Measurements from ENCODE around the gene SEMA4A.
"Not testable (repeated sequence)": the region's sequence is repeated elsewhere in the genome, so short reads cannot be mapped to it uniquely, and the experiment has no call there.

SEMA4A gene

GRCh38 chr1:156119503-156120209, 33.7 kb upstream of the SEMA4A start:
- peak; percentile 86 for DNase-seq (ENCODE audit: low read depth)

GRCh38 chr1:156120318-156120717, 33.1 kb upstream of the SEMA4A start:
- DNase-seq (ENCODE audit: low read depth) = no peak

- DNase-seq (ENCODE audit: low read depth) = peak; percentile 50
Observed at GRCh38 chr1:156121005-156121404, 32.4 kb upstream of the SEMA4A start.

- no peak for DNase-seq (ENCODE audit: low read depth)
Observed at GRCh38 chr1:156121457-156121856, 31.9 kb upstream of the SEMA4A start.

GRCh38 chr1:156122086-156122485, 31.3 kb upstream of the SEMA4A start:
- DNase-seq (ENCODE audit: low read depth) = no peak

GRCh38 chr1:156122519-156123355, 30.6 kb upstream of the SEMA4A start:
- peak; percentile 95 for DNase-seq (ENCODE audit: low read depth)

- DNase-seq (ENCODE audit: low read depth) = peak; percentile 98
Observed at GRCh38 chr1:156123356-156124196, 29.8 kb upstream of the SEMA4A start.

GRCh38 chr1:156124557-156125483, 28.6 kb upstream of the SEMA4A start:
- DNase-seq (ENCODE audit: low read depth) = peak; percentile 71

- DNase-seq (ENCODE audit: low read depth) = not testable (repeated sequence)
Observed at GRCh38 chr1:156125544-156125943, 27.8 kb upstream of the SEMA4A start.

GRCh38 chr1:156126043-156126629, 27.2 kb upstream of the SEMA4A start:
- DNase-seq (ENCODE audit: low read depth) = peak; percentile 99

- DNase-seq (ENCODE audit: low read depth) = peak; percentile 98
Observed at GRCh38 chr1:156126630-156127534, 26.5 kb upstream of the SEMA4A start.

- no peak for DNase-seq (ENCODE audit: low read depth)
Observed at GRCh38 chr1:156128308-156128653, 25.1 kb upstream of the SEMA4A start.

- DNase-seq (ENCODE audit: low read depth) = peak; percentile 88
Observed at GRCh38 chr1:156128654-156129597, 24.5 kb upstream of the SEMA4A start.

GRCh38 chr1:156129687-156130577, 23.5 kb upstream of the SEMA4A start:
- peak; percentile 98 for DNase-seq (ENCODE audit: low read depth)

GRCh38 chr1:156130578-156130942, 22.8 kb upstream of the SEMA4A start:
- DNase-seq (ENCODE audit: low read depth) = no peak

GRCh38 chr1:156134716-156135435, 18.5 kb upstream of the SEMA4A start:
- no peak for DNase-seq (ENCODE audit: low read depth)
